OCI-LY7 (cell line): Measurements from ENCODE around the gene KRT24.

ENCODE experiments used
- CTCF ChIP-seq: fragments of 200-600 bp; sonication (generic); conservative IDR thresholded peaks from 2 replicates; pipeline ENCODE4 v1.5.1; 2014; ENCODE audit warnings: mild to moderate bottlenecking, antibody characterized with exemption, low read length, moderate library complexity, mixed read lengths
- EZH2phosphoT487 ChIP-seq: fragments of 200-600 bp; sonication (generic); IDR thresholded peaks from 2 replicates; pipeline ENCODE4 v1.6.1; 2018; ENCODE audit warnings: low read depth, borderline replicate concordance, mild to moderate bottlenecking, mixed run types, antibody characterized with exemption, low read length, moderate library complexity, mixed read lengths

DNA sequence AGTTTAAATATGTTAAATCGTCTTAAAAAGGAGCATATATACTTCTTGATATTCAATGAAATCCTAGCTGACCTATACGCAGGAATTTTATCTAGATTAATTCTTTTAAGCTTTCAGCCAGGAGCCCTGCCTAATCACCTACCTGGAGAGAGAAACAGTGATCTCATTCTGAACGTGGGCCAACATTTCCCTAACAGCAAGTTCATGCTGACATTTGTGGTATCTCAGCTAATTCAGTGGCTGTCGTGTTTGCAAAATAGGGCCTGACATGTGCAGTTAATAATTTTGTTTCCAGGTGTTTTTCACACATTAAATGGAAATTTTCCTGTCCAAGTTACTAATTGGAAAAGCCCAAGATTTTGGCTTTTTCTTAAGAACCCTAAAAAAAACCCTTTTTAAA, 17.4 kb downstream of the KRT24 start:
- TF ChIP-seq CTCF (no peak), EZH2phosphoT487 (no peak)
